Rectal smooth muscle tissue (tissue), 1 donor: ENCODE results near the gene FXR2.

ENCODE experiments used
- H3K27ac ChIP-seq: one replicate; pipeline ENCODE4 v1.7.0; 2013; ENCODE audit warnings: low read depth, low read length, inconsistent platforms
- H3K27me3 ChIP-seq: one replicate; pipeline ENCODE4 v1.7.0; 2013; ENCODE audit warnings: low read length; ENCODE audit not compliant: control insufficient read depth, insufficient read depth
- H3K36me3 ChIP-seq: one replicate; pipeline ENCODE4 v1.7.0; 2013; ENCODE audit warnings: low read length; ENCODE audit not compliant: control insufficient read depth, insufficient read depth
- H3K4me1 ChIP-seq: one replicate; pipeline ENCODE4 v1.7.0; 2013; ENCODE audit warnings: low read length; ENCODE audit not compliant: control insufficient read depth, insufficient read depth
- H3K4me3 ChIP-seq: one replicate; pipeline ENCODE4 v1.7.0; 2013; ENCODE audit warnings: low read length
- H3K9ac ChIP-seq: one replicate; pipeline ENCODE4 v1.7.0; 2013; ENCODE audit warnings: low read length

Gene FXR2

GRCh38 chr17:7590743-7591142, 24.0 kb downstream of the FXR2 start:
- Histone ChIP-seq H3K4me1 (peaks cover 7% of the 10 kb centered on the region), H3K27me3 (no peaks in the 10 kb centered on the region), H3K4me3 (no peak overlapping the region), H3K9ac (no peak overlapping the region), H3K27ac (no peak overlapping the region), H3K36me3 (peaks cover 42% of the 10 kb centered on the region)

DNA sequence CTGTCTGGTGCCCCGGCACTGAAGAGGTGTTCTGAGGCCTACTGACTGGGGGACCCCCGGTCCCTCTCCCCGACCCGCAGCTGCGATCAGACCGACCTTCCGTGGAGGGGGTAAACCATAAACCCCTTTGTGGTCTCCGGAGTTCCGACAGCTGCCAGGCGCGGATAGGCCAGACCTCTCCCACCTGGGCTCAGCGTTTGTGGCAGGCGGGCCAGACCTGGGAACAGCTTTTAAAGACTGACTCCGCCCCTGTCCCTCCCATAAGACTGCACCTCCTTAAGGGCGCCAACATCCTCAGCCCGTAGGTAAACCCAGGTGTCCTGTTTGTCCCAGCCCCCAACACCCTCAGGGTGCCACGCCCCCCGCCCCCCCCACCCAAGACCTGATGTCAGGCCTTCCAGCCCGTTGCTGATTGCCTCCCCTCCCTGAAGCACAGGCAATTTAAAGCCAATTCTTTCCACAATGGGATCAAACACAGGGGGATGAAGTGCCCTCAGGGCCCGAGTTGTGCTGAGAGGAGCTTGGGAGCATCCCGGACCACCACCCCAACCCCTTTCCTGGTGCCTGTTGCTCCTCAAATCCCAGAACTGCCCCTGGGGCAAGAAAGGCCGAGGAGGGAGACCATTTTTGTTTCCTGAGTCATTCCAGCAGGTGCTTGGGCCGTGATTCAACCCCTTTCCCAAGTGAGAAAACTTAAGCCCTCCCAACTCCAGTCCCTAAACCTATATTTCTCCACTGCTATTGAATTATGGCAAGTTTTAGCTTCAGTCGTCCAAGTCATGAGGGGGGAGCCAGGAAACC, 24.6 kb downstream of the FXR2 start, which contains the start of gene SOX15:
Gene SOX15, minus strand, starts transcription at position 204 of the 801 bp plus-strand sequence. CDS start 418 bp downstream, outside the sequence.
- peak within 1 kb of the TSS; percentile 32 for H3K9ac ChIP-seq
- peaks cover 7% of the 10 kb centered on the region for H3K4me1 ChIP-seq
- H3K36me3 ChIP-seq: peaks cover 36% of the 10 kb centered on the region
- no peaks in the 10 kb centered on the region for H3K27me3 ChIP-seq
- H3K27ac ChIP-seq: peak within 1 kb of the TSS; percentile 77
- peak within 1 kb of the TSS; percentile 74 for H3K4me3 ChIP-seq

DNA sequence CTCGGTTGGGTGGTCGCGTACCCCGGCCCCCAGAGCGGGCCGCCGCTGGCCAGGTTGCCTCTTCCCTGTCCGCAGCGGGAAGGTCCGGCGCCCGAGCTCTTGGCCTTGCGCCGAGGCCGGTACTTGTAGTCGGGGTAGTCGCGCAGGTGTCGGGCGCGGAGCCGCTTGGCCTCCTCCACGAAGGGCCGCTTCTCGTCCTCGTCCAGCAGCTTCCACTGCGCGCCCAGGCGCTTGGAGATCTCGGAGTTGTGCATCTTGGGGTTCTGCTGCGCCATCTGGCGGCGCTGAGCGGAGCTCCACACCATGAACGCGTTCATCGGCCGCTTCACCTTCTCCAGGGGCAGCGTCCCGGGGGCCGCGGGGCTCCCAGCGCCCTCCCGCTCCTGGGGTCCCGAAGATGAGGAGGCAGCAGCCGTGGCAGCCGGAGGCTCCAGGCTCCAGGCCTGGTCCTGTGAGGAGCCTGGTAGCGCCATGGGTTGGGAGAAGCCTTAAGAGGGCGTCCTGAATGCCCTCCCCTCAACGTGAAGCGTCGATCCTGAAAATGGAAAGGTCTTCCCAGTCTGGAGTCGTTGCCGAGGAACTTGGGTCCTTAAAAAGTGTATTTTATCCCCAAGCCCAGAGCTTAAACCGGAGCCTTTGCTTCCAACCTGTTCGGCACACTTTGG, 25.4 kb downstream of the FXR2 start:
- Histone ChIP-seq H3K4me3 (peak overlapping the region; percentile 74), H3K4me1 (peaks cover 7% of the 10 kb centered on the region), H3K36me3 (peaks cover 29% of the 10 kb centered on the region), H3K27ac (peak overlapping the region; percentile 77), H3K9ac (peak overlapping the region; percentile 32), H3K27me3 (no peaks in the 10 kb centered on the region)

DNA sequence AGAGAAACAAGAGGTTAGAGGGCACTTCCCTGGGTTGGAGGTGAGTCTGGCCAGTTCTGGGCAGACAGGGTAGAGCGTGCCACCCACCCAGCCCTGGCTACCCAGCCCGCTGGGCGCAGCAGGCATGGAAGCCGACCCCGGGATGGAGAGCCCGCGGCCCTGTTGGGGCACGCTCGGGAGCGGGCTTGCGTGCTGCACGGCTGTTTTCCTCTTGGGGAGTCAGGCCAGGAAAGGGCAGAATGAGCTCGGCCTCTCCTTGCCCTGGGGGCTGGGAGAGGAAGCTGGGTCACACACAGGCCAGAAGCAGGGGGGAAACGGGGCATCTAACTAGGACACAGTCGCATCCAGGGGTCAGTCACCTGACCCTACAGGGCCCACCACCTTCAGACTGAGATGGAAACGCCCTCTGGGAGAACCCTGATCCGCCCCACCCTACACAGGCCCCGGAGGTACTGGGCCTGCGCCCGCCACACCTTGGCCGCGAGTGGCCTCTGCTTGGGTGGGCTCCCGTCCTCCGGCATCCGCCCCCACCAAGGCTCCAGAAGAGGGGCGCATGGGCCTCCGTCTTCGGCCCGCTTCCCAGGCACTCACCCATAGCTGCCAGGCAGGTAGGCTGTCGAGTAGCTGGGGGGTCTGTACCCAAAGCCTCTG, 26.0 kb downstream of the FXR2 start:
- H3K9ac ChIP-seq: peak overlapping the region; percentile 46
- H3K27me3 ChIP-seq: no peaks in the 10 kb centered on the region
- H3K27ac ChIP-seq: peak overlapping the region; percentile 77
- H3K36me3 ChIP-seq: peaks cover 22% of the 10 kb centered on the region
- H3K4me1 ChIP-seq: peaks cover 7% of the 10 kb centered on the region
- H3K4me3 ChIP-seq: peak overlapping the region; percentile 74

DNA sequence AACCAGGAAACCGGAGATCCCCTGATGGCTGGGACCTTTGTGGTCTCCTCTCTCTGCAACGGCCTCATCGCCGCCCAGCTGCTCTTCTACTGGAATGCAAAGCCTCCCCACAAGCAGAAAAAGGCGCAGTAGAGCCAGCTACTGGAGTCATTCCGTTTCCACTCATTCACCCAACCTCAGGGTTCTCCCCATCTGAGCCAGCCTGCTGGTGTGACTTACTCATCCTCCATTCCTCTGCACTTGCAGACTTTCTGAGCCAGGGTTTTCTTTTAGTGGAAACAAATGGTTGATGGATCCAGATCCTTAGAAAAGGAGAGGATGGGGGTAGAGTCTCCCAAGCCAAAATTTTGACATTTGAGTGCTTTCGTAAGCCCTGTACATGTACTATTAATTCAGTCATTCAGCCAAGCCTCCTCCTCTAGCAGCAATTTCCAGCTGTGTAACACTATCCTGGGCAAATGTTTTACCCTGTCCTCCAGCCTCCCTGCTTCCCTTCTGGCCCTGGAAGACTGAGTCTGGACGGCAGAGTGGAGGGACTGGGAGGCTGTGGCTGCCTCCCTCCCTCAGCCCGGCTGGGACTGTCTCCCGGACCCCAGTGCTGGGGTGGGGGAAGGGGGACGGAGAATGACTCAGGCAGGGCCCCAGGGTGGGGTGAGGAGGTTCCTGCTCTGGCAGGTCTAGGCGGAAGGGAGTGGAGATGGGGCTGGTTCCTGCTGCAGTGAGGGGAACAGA, 27.1 kb downstream of the FXR2 start:
- peaks cover 12% of the 10 kb centered on the region for H3K36me3 ChIP-seq
- H3K9ac ChIP-seq: no peak overlapping the region
- no peak overlapping the region for H3K27ac ChIP-seq
- H3K4me1 ChIP-seq: peaks cover 15% of the 10 kb centered on the region
- no peak overlapping the region for H3K4me3 ChIP-seq
- no peaks in the 10 kb centered on the region for H3K27me3 ChIP-seq

GRCh38 chr17:7586673-7587419, 27.9 kb downstream of the FXR2 start:
- H3K27ac ChIP-seq: no peak overlapping the region
- peaks cover 4% of the 10 kb centered on the region for H3K36me3 ChIP-seq
- no peaks in the 10 kb centered on the region for H3K27me3 ChIP-seq
- peaks cover 21% of the 10 kb centered on the region for H3K4me1 ChIP-seq
- no peak overlapping the region for H3K4me3 ChIP-seq
- H3K9ac ChIP-seq: no peak overlapping the region

- H3K9ac ChIP-seq: peak within 1 kb of the TSS; percentile 68
- peak within 1 kb of the TSS; percentile 92 for H3K27ac ChIP-seq
- peak within 1 kb of the TSS; percentile 73 for H3K4me3 ChIP-seq
- peaks cover 12% of the 10 kb centered on the region for H3K36me3 ChIP-seq
- H3K4me1 ChIP-seq: peaks cover 17% of the 10 kb centered on the region
- no peaks in the 10 kb centered on the region for H3K27me3 ChIP-seq
Observed at GRCh38 chr17:7583253-7584109, 31.2 kb downstream of the FXR2 start, which contains the start of gene MPDU1. TSS of gene MPDU1 (plus strand) at chr17:7583852. CDS start at chr17:7583863, 11 bp downstream.

GRCh38 chr17:7582396-7583252, 32.1 kb downstream of the FXR2 start:
- Histone ChIP-seq H3K4me3 (peak overlapping the region; percentile 73), H3K4me1 (peaks cover 16% of the 10 kb centered on the region), H3K27me3 (no peaks in the 10 kb centered on the region), H3K9ac (no peak overlapping the region), H3K36me3 (peaks cover 18% of the 10 kb centered on the region), H3K27ac (peak overlapping the region; percentile 92)

GRCh38 chr17:7580604-7581575, 33.8 kb downstream of the FXR2 start:
- no peaks in the 10 kb centered on the region for H3K27me3 ChIP-seq
- H3K36me3 ChIP-seq: peaks cover 35% of the 10 kb centered on the region
- H3K27ac ChIP-seq: peak overlapping the region; percentile 58
- H3K9ac ChIP-seq: no peak overlapping the region
- peaks cover 16% of the 10 kb centered on the region for H3K4me1 ChIP-seq
- peak overlapping the region; percentile 35 for H3K4me3 ChIP-seq
